GM06990 (cell line): ENCODE data around the gene GPHN.

Experiments
- DNase-seq: peaks from one replicate; pipeline ENCODE4 v3.0.0-alpha.2; 2011; ENCODE audit not compliant: insufficient read length; ENCODE audit errors: extremely low read depth
- H3K27me3 ChIP-seq: replicated peaks from 2 replicates; pipeline ENCODE4 v1.6.0; 2011; ENCODE audit warnings: low read length; ENCODE audit not compliant: control insufficient read depth, insufficient read depth
- H3K36me3 ChIP-seq: 2 replicates; pipeline ENCODE4 v1.5.1; 2011; ENCODE audit warnings: low read length; ENCODE audit not compliant: control insufficient read depth, insufficient read depth
- H3K4me3 ChIP-seq: replicated peaks from 2 replicates; pipeline ENCODE4 v1.5.1; 2011; ENCODE audit warnings: low read depth, mild to moderate bottlenecking, control low read depth, low read length
- TF ChIP-seq, protein P1 (sequence below): IDR thresholded peaks from 2 replicates; pipeline ENCODE4 v1.5.1; 2011; ENCODE audit warnings: low read length, control low read depth, mild to moderate bottlenecking, inconsistent platforms; ENCODE audit not compliant: insufficient read depth, poor library complexity, severe bottlenecking

GPHN gene

GRCh38 chr14:67137744-67138371, 629.9 kb downstream of the GPHN start:
- Histone ChIP-seq H3K36me3 (no peaks in the 10 kb centered on the region; the same call in 1 of the 2 replicates), H3K27me3 (no peaks in the 10 kb centered on the region), H3K4me3 (no peak overlapping the region)
- DNase-seq, result peak; percentile 15
- TF ChIP-seq, protein P1, sequence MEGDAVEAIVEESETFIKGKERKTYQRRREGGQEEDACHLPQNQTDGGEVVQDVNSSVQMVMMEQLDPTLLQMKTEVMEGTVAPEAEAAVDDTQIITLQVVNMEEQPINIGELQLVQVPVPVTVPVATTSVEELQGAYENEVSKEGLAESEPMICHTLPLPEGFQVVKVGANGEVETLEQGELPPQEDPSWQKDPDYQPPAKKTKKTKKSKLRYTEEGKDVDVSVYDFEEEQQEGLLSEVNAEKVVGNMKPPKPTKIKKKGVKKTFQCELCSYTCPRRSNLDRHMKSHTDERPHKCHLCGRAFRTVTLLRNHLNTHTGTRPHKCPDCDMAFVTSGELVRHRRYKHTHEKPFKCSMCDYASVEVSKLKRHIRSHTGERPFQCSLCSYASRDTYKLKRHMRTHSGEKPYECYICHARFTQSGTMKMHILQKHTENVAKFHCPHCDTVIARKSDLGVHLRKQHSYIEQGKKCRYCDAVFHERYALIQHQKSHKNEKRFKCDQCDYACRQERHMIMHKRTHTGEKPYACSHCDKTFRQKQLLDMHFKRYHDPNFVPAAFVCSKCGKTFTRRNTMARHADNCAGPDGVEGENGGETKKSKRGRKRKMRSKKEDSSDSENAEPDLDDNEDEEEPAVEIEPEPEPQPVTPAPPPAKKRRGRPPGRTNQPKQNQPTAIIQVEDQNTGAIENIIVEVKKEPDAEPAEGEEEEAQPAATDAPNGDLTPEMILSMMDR, result peak; percentile 39

GRCh38 chr14:67140556-67140955, 632.6 kb downstream of the GPHN start:
- no peaks in the 10 kb centered on the region; the same call in 1 of the 2 replicates for H3K36me3 ChIP-seq
- H3K27me3 ChIP-seq, result no peaks in the 10 kb centered on the region
- no peak for DNase-seq
- no peak overlapping the region for H3K4me3 ChIP-seq
- TF ChIP-seq, protein P1, result no peak

DNA sequence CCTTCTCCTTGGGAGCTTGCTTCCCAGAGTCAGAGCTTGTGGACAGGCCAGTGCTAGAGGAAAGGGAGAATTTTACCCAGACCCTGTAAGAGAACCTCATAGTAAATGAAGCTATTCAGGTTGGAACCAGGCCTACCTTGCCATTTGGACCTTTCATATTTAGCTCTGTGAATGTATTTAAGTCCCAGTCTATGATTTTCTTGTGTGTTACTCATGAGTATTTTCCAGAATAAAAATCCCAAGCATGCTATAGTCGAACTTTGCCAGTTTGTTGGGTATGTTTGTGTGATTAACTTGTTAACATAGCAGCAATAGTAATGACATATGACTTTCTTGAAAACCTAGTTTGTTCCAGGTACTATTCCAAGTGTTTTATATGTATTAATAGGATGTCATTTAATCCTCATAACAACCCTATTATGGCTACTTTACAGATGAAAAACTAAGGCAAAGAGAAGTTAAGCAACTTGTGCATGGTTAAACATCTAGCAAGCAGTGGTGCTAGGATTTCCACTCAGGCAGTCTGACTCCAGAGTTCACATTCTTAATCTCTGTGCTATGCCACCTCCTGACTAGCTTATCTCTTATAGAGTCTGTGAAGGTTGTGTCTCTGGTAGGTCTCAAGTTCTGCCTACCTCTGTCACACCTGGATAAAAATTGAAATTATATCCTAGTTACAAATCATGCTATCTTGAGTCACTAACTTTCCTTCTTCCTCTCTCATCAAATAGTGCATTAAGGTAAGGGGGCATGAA, 633.4 kb downstream of the GPHN start:
- H3K36me3 ChIP-seq, result no peaks in the 10 kb centered on the region; the same call in 1 of the 2 replicates
- no peaks in the 10 kb centered on the region for H3K27me3 ChIP-seq
- TF ChIP-seq, protein P1, result no peak
- DNase-seq, result no peak
- no peak overlapping the region for H3K4me3 ChIP-seq

DNA sequence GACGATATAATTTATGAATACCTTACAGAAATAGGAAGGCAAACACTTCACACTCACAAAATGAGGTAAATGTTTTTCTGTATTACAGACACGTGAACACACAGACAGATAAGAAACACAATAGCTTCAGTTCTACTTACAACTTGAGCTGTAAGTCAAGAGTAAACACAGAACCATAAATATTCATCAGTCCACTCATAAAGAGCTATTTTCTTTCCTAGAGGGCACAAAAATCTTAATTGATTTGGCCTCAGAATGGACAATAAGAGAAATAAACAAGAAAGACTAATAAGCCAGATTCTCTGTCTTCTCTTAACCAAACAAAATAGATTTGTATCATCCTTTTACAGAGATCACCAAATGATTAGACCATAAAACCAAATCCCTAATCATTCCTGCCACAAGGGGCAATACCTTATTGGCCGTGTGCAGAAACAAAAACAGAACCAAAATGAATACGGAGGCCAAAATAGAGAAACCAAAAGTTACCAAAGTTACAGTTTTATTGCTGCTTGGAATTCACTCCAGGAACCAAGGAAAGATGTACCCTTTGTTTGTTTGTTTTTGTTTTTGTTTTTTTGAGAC, 643.2 kb downstream of the GPHN start:
- TF ChIP-seq, protein P1, result no peak
- DNase-seq, result no peak
- Histone ChIP-seq H3K4me3 (no peak overlapping the region), H3K27me3 (no peaks in the 10 kb centered on the region), H3K36me3 (no peaks in the 10 kb centered on the region)

- Histone ChIP-seq H3K36me3 (no peaks in the 10 kb centered on the region), H3K27me3 (no peaks in the 10 kb centered on the region), H3K4me3 (no peak overlapping the region)
- TF ChIP-seq, protein P1, result no peak
- no peak for DNase-seq
These were observed 650.6 kb downstream of the GPHN start for GRCh38 chr14:67158566-67158965.
